Placental pericyte (primary cell): Measurements from ENCODE around the gene SPI1. TPM values are rescaled to one million over a fixed set of nuclear protein-coding genes. Genes with fewer than 3 reads are reported as not detected.

ENCODE experiments used
- small RNA-seq: library from RNA; depleted of rRNA; stranded (forward); fragments of <200 nt; gene quantifications from one replicate; pipeline ENCODE3, GENCODE V24; 2012; ENCODE audit warnings: low replicate concordance
- total RNA-seq: library from RNA; depleted of rRNA; stranded (reverse); fragments of >200 nt; gene quantifications from 2 replicates; pipeline ENCODE4 v1.2.3, GENCODE V29; 2012

The SPI1 gene
- total RNA-seq = 0.29 TPM in 1 of 2 replicates, not detected in the other

GRCh38 chr11:47378010-47378835 is at the start of gene SPI1:
Gene SPI1 (minus strand): TSS chr11:47378547. CDS start chr11:47378353, 194 bp downstream.

GRCh38 chr11:47426062-47426956 is 48.0 kb upstream of the SPI1 start, which contains the start of gene PSMC3:
Gene PSMC3 (minus strand): TSS chr11:47426439. CDS start chr11:47426279, 160 bp downstream.

GRCh38 chr11:47407746-47408590 is 29.6 kb upstream of the SPI1 start, which contains the start of gene SLC39A13:
Gene SLC39A13 (plus strand): TSS chr11:47408590. CDS start chr11:47410095, 1,505 bp downstream.

GRCh38 chr11:47352556-47352955 is 25.8 kb downstream of the SPI1 start, which contains the start of gene MYBPC3:
Gene MYBPC3 (minus strand): TSS chr11:47352702. CDS start chr11:47352647, 55 bp downstream.

Small RNA genes within 50 kb of the gene (small RNA-seq; reads per million reads assigned to genes)
- not detected for gene MIR4487

Other genes starting within 250 kb of the SPI1 start
- 140 and 162 TPM in 2 replicates for gene ARFGAP2, start 201.7 kb downstream of the SPI1 start, total RNA-seq
- gene PACSIN3, start 192.1 kb downstream of the SPI1 start, total RNA-seq = 16.6 and 22.3 TPM in 2 replicates
- gene DDB2, start 163.6 kb downstream of the SPI1 start, total RNA-seq = 31.7 and 64.3 TPM in 2 replicates
- 53.3 and 53.8 TPM in 2 replicates for gene ACP2, start 129.7 kb downstream of the SPI1 start, total RNA-seq
- 15.0 and 32.4 TPM in 2 replicates for gene NR1H3, start 120.6 kb downstream of the SPI1 start, total RNA-seq
- 31.5 and 36.1 TPM in 2 replicates for gene MADD, start 108.4 kb downstream of the SPI1 start, total RNA-seq
- not detected in 2 replicates for gene MYBPC3, start 25.8 kb downstream of the SPI1 start, total RNA-seq
- gene SLC39A13, start 30.0 kb upstream of the SPI1 start, total RNA-seq = 111 and 138 TPM in 2 replicates
- gene PSMC3, start 47.9 kb upstream of the SPI1 start, total RNA-seq = 197 and 211 TPM in 2 replicates
- gene RAPSN, start 70.6 kb upstream of the SPI1 start, total RNA-seq = 0.14 and 0.44 TPM in 2 replicates
- gene CELF1, start 174.6 kb upstream of the SPI1 start, total RNA-seq = 101 and 158 TPM in 2 replicates
- 53.3 and 58.9 TPM in 2 replicates for gene PTPMT1, start 187.1 kb upstream of the SPI1 start, total RNA-seq
- gene KBTBD4, start 200.4 kb upstream of the SPI1 start, total RNA-seq = 12.5 and 29.6 TPM in 2 replicates
- 58.0 and 77.3 TPM in 2 replicates for gene NDUFS3, start 200.5 kb upstream of the SPI1 start, total RNA-seq
- 0.22 TPM in 1 of 2 replicates, not detected in the other for gene FAM180B, start 208.1 kb upstream of the SPI1 start, total RNA-seq
- 0.14 and 0.22 TPM in 2 replicates for gene C1QTNF4, start 215.9 kb upstream of the SPI1 start, total RNA-seq